ENCODE data around the gene SSB.

Gene SSB

GRCh38 chr2:169771021-169771420 is 27.6 kb upstream of the SSB start:
- no peak for TF ChIP-seq CTCF (IDR thresholded peaks at IDR 0.05; ENCODE audit: low read depth, low read length, missing control alignments)
- in situ Hi-C loops (cut with HindIII; ENCODE audit: low sequenced_read_pairs), result no loop called here
- H3K4me3 ChIP-seq (ENCODE audit: low read depth, low read length), result no peak overlapping the region
- no peak for DNase-seq (ENCODE audit: low read depth)

- no peak overlapping the region for H3K4me3 ChIP-seq (ENCODE audit: low read depth, low read length)
These were observed 27.1 kb upstream of the SSB start for GRCh38 chr2:169771612-169772011.

GRCh38 chr2:169772651-169773050 is 26.0 kb upstream of the SSB start:
- TF ChIP-seq CTCF (IDR thresholded peaks at IDR 0.05; ENCODE audit: low read depth, low read length, missing control alignments), result no peak
- in situ Hi-C loops (cut with HindIII; ENCODE audit: low sequenced_read_pairs), result no loop called here
- DNase-seq (ENCODE audit: low read depth), result no peak
- no peak overlapping the region for H3K4me3 ChIP-seq (ENCODE audit: low read depth, low read length)

More at GRCh38 chr2:169771612-169772011, 27.1 kb upstream of the SSB start:
- DNase-seq (ENCODE audit: low read depth), result no peak
- in situ Hi-C loops (cut with HindIII; ENCODE audit: low sequenced_read_pairs), result no loop called here
- TF ChIP-seq CTCF (IDR thresholded peaks at IDR 0.05; ENCODE audit: low read depth, low read length, missing control alignments), result no peak

GRCh38 chr2:169775354-169775753 is 23.3 kb upstream of the SSB start:
- in situ Hi-C loops (cut with HindIII; ENCODE audit: low sequenced_read_pairs), result no loop called here
- no peak for DNase-seq (ENCODE audit: low read depth)
- H3K4me3 ChIP-seq (ENCODE audit: low read depth, low read length), result no peak overlapping the region
- no peak for TF ChIP-seq CTCF (IDR thresholded peaks at IDR 0.05; ENCODE audit: low read depth, low read length, missing control alignments)

GRCh38 chr2:169775765-169776164 is 22.9 kb upstream of the SSB start:
- DNase-seq (ENCODE audit: low read depth), result no peak
- no peak for TF ChIP-seq CTCF (IDR thresholded peaks at IDR 0.05; ENCODE audit: low read depth, low read length, missing control alignments)
- no peak overlapping the region for H3K4me3 ChIP-seq (ENCODE audit: low read depth, low read length)
- in situ Hi-C loops (cut with HindIII; ENCODE audit: low sequenced_read_pairs), result no loop called here

- DNase-seq (ENCODE audit: low read depth), result peak; percentile 70
- no peak for TF ChIP-seq CTCF (IDR thresholded peaks at IDR 0.05; ENCODE audit: low read depth, low read length, missing control alignments)
- in situ Hi-C loops (cut with HindIII; ENCODE audit: low sequenced_read_pairs), result no loop called here
- H3K4me3 ChIP-seq (ENCODE audit: low read depth, low read length), result no peak overlapping the region
These were observed 22.4 kb upstream of the SSB start for GRCh38 chr2:169776252-169776761.

GRCh38 chr2:169778446-169778845 is 20.2 kb upstream of the SSB start:
- H3K4me3 ChIP-seq (ENCODE audit: low read depth, low read length), result no peak overlapping the region
- no peak for TF ChIP-seq CTCF (IDR thresholded peaks at IDR 0.05; ENCODE audit: low read depth, low read length, missing control alignments)
- DNase-seq (ENCODE audit: low read depth), result no peak
- in situ Hi-C loops (cut with HindIII; ENCODE audit: low sequenced_read_pairs), result no loop called here
